ENCODE data around the gene TACC3. TPM values are rescaled to one million over a fixed set of nuclear protein-coding genes. Genes with fewer than 3 reads are reported as not detected.

The TACC3 gene
- total RNA-seq, 2 donors from 2014 or later: 20.6 to 99.7 TPM

- Histone ChIP-seq H3K9ac (ENCODE audit: low read depth in 2 of 2, low read length in 2 of 2) (no peak overlapping the region), H3K27me3 (no peaks in the 10 kb centered on the region), H3K27ac (no peak overlapping the region), H3K9me3 (no peaks in the 10 kb centered on the region), H3K36me3 (no peaks in the 10 kb centered on the region), H3K4me1 (no peaks in the 10 kb centered on the region), H3K4me3 (no peak overlapping the region)
- DNase-seq: no peak
- TF ChIP-seq, protein P1, sequence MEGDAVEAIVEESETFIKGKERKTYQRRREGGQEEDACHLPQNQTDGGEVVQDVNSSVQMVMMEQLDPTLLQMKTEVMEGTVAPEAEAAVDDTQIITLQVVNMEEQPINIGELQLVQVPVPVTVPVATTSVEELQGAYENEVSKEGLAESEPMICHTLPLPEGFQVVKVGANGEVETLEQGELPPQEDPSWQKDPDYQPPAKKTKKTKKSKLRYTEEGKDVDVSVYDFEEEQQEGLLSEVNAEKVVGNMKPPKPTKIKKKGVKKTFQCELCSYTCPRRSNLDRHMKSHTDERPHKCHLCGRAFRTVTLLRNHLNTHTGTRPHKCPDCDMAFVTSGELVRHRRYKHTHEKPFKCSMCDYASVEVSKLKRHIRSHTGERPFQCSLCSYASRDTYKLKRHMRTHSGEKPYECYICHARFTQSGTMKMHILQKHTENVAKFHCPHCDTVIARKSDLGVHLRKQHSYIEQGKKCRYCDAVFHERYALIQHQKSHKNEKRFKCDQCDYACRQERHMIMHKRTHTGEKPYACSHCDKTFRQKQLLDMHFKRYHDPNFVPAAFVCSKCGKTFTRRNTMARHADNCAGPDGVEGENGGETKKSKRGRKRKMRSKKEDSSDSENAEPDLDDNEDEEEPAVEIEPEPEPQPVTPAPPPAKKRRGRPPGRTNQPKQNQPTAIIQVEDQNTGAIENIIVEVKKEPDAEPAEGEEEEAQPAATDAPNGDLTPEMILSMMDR (IDR thresholded peaks at IDR 0.05): no peak
- intact Hi-C loops (cut with DNase I): no loop called here
Observed at GRCh38 chr4:1786544-1787362, 65.4 kb downstream of the TACC3 start.

- Histone ChIP-seq H3K36me3 (no peaks in the 10 kb centered on the region), H3K4me1 (no peaks in the 10 kb centered on the region), H3K9ac (ENCODE audit: low read depth in 2 of 2, low read length in 2 of 2) (no peak overlapping the region), H3K9me3 (no peaks in the 10 kb centered on the region), H3K27me3 (no peaks in the 10 kb centered on the region), H3K27ac (no peak overlapping the region), H3K4me3 (no peak overlapping the region)
- intact Hi-C loops (cut with DNase I): no loop called here
- TF ChIP-seq, protein P1 (IDR thresholded peaks at IDR 0.05): no peak
- DNase-seq: no peak
Observed at GRCh38 chr4:1787411-1788077, 66.2 kb downstream of the TACC3 start.

GRCh38 chr4:1788254-1788973 is 67.1 kb downstream of the TACC3 start:
- no peaks in the 10 kb centered on the region for H3K36me3 ChIP-seq
- TF ChIP-seq, protein P1 (IDR thresholded peaks at IDR 0.05): no peak
- no peak overlapping the region for H3K9ac ChIP-seq (ENCODE audit: low read depth in 2 of 2, low read length in 2 of 2)
- H3K27ac ChIP-seq: no peak overlapping the region
- no peaks in the 10 kb centered on the region for H3K9me3 ChIP-seq
- DNase-seq: no peak
- no peaks in the 10 kb centered on the region for H3K4me1 ChIP-seq
- intact Hi-C loops (cut with DNase I): no loop called here
- H3K4me3 ChIP-seq: no peak overlapping the region
- H3K27me3 ChIP-seq: no peaks in the 10 kb centered on the region

DNA sequence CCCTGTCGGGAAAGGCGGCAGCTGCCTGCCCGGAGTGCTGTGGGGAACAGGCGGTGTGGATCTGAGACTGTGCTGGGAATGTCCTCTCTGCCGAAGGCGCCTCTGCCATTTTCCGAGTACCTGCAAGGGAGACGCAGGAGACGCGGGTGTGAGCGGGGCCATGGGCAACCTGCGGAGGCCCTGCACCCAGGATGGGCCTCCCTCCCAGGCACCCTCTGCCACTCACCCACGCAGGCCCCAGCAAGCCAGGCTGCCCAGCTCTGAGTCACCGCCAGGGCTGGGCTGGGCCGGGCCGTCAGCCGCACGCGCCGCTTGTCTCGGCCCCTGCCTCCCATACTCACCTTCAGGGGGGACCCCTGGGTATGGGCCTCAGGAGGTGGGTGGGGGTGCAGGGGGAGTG is 68.2 kb downstream of the TACC3 start:
- Histone ChIP-seq H3K9me3 (no peaks in the 10 kb centered on the region), H3K27ac (no peak overlapping the region), H3K27me3 (peaks cover 2% of the 10 kb centered on the region), H3K9ac (ENCODE audit: low read depth in 2 of 2, low read length in 2 of 2) (no peak overlapping the region), H3K4me3 (no peak overlapping the region), H3K4me1 (no peaks in the 10 kb centered on the region), H3K36me3 (no peaks in the 10 kb centered on the region)
- TF ChIP-seq, protein P1 (IDR thresholded peaks at IDR 0.05): no peak
- no peak for DNase-seq
- intact Hi-C loops (cut with DNase I): no loop called here

DNA sequence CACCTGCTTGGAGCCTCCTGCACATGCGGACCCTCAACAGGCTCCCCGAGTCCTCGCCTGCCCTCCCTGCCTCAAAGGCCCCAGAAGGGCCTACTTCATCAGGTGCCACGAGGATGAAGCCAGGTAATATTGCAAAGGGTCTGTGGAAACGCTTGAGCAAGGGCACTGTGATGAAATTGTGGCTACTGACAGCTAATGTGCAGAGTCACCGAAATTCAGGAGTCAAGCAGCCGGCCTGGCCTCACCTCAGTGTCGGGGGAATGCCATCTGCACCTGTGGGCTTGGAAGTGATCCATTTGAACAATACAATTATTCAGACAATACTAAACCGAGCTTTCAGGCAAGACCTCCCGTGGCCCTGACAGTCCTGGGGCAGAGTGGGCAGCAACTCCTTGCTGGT is 68.7 kb downstream of the TACC3 start:
- no peak for DNase-seq
- no peak overlapping the region for H3K9ac ChIP-seq (ENCODE audit: low read depth in 2 of 2, low read length in 2 of 2)
- intact Hi-C loops (cut with DNase I): no loop called here
- H3K9me3 ChIP-seq: no peaks in the 10 kb centered on the region
- TF ChIP-seq, protein P1 (IDR thresholded peaks at IDR 0.05): no peak
- H3K4me1 ChIP-seq: no peaks in the 10 kb centered on the region
- H3K4me3 ChIP-seq: no peak overlapping the region
- peaks cover 7% of the 10 kb centered on the region for H3K27me3 ChIP-seq
- H3K36me3 ChIP-seq: no peaks in the 10 kb centered on the region
- H3K27ac ChIP-seq: no peak overlapping the region
